ENCODE data around the gene CXCL8.

The CXCL8 gene

GRCh38 chr4:73705721-73706120 lies 34.6 kb upstream of the CXCL8 start:
- Histone ChIP-seq H3K36me3 (ENCODE audit: insufficient read depth, low read depth, low read length) (no peaks in the 10 kb centered on the region), H3K4me3 (ENCODE audit: low read length) (no peak overlapping the region), H3K4me1 (ENCODE audit: insufficient read depth, low read length) (peaks cover 15% of the 10 kb centered on the region), H3K9me3 (ENCODE audit: insufficient read depth, low read depth, low read length) (no peaks in the 10 kb centered on the region), H3K9ac (ENCODE audit: low read depth, low read length) (no peak overlapping the region), H3K27ac (ENCODE audit: low read length) (no peak overlapping the region), H3K27me3 (ENCODE audit: insufficient read depth, low read length) (no peaks in the 10 kb centered on the region)

DNA sequence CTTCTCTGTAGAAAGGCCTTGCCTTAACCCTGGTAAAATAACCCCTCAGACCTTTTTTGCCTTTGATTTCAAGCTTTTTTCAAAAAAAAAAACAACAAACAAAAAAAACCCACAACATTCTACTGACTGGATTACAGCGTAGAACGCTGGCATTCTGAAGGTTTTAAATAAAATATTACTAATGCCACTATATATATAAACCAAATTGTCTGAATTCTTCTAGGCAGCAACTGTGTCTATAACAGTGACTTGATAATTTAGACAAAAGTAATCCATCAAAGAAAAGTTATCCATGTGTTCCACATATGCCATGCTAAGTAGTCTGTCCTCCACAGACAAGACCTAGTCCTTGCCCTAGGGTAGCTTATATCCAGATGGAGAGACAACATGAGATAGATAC lies 33.6 kb upstream of the CXCL8 start:
- Histone ChIP-seq H3K27ac (ENCODE audit: low read length) (no peak overlapping the region), H3K27me3 (ENCODE audit: insufficient read depth, low read length) (no peaks in the 10 kb centered on the region), H3K9me3 (ENCODE audit: insufficient read depth, low read depth, low read length) (no peaks in the 10 kb centered on the region), H3K36me3 (ENCODE audit: insufficient read depth, low read depth, low read length) (no peaks in the 10 kb centered on the region), H3K4me1 (ENCODE audit: insufficient read depth, low read length) (peaks cover 15% of the 10 kb centered on the region), H3K4me3 (ENCODE audit: low read length) (no peak overlapping the region), H3K9ac (ENCODE audit: low read depth, low read length) (no peak overlapping the region)

- Histone ChIP-seq H3K27ac (ENCODE audit: low read length) (no peak overlapping the region), H3K4me1 (ENCODE audit: insufficient read depth, low read length) (peaks cover 15% of the 10 kb centered on the region)
Observed at GRCh38 chr4:73707269-73707875, 33.0 kb upstream of the CXCL8 start.

GRCh38 chr4:73707918-73708577 lies 32.3 kb upstream of the CXCL8 start:
- Histone ChIP-seq H3K4me1 (ENCODE audit: insufficient read depth, low read length) (peaks cover 15% of the 10 kb centered on the region), H3K27ac (ENCODE audit: low read length) (no peak overlapping the region)

More at GRCh38 chr4:73707269-73707875, 33.0 kb upstream of the CXCL8 start:
- no peaks in the 10 kb centered on the region for H3K27me3 ChIP-seq (ENCODE audit: insufficient read depth, low read length)
- H3K9me3 ChIP-seq (ENCODE audit: insufficient read depth, low read depth, low read length) = no peaks in the 10 kb centered on the region
- H3K4me3 ChIP-seq (ENCODE audit: low read length) = no peak overlapping the region
- no peaks in the 10 kb centered on the region for H3K36me3 ChIP-seq (ENCODE audit: insufficient read depth, low read depth, low read length)
- no peak overlapping the region for H3K9ac ChIP-seq (ENCODE audit: low read depth, low read length)

DNA sequence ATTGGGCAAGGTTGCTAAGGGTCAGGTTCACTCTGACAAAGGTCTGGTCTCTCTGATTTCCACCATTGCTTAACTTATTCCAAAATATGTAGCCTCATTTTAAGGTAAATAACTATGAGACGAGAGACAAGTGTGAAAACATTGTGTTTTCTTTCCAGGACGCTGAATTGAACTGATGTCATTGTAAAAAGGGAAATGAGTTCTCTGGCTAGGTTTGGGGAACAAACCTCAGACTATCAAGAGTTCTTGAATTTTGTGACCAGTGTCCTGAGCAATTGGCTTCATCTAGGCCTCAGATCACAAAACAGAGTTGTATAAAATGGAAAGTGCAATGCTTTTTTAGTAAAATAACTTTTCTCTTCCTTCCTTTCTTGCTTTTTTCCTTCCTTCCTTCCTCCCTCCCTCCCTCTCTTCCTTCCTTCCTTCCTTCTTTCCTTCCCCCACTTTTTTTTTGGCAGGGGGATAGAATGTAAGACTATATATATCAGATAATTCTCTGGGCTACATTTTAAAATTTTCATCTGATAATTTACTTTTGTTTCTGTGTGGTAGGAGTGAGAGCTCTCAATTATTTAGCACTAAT lies 30.8 kb upstream of the CXCL8 start:
- Histone ChIP-seq H3K9ac (ENCODE audit: low read depth, low read length) (no peak overlapping the region), H3K36me3 (ENCODE audit: insufficient read depth, low read depth, low read length) (no peaks in the 10 kb centered on the region), H3K27ac (ENCODE audit: low read length) (no peak overlapping the region), H3K9me3 (ENCODE audit: insufficient read depth, low read depth, low read length) (no peaks in the 10 kb centered on the region), H3K4me1 (ENCODE audit: insufficient read depth, low read length) (peaks cover 10% of the 10 kb centered on the region), H3K4me3 (ENCODE audit: low read length) (no peak overlapping the region), H3K27me3 (ENCODE audit: insufficient read depth, low read length) (no peaks in the 10 kb centered on the region)

More at GRCh38 chr4:73707918-73708577, 32.3 kb upstream of the CXCL8 start:
- Histone ChIP-seq H3K4me3 (ENCODE audit: low read length) (no peak overlapping the region), H3K36me3 (ENCODE audit: insufficient read depth, low read depth, low read length) (no peaks in the 10 kb centered on the region), H3K27me3 (ENCODE audit: insufficient read depth, low read length) (no peaks in the 10 kb centered on the region), H3K9ac (ENCODE audit: low read depth, low read length) (no peak overlapping the region), H3K9me3 (ENCODE audit: insufficient read depth, low read depth, low read length) (no peaks in the 10 kb centered on the region)

DNA sequence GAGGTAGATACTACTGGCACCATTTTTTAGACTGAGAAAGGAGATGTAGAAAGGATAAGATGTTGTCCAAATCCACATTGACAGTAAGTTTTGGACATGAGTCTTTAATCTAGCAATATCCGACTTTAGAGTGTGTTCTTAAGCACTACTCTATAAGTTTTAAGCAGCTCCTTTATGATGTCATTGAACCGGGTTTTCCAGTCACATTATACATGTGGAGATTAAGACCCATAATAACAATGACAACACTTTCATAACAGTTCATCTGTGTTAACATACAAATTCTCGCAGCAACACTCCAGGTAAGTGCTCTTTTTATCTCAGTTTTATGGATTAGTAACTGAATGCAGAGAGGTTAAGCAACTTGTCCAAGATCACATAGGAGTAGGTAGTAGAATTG lies 30.3 kb upstream of the CXCL8 start:
- H3K4me1 ChIP-seq (ENCODE audit: insufficient read depth, low read length) = peaks cover 8% of the 10 kb centered on the region
- H3K27ac ChIP-seq (ENCODE audit: low read length) = no peak overlapping the region

GRCh38 chr4:73711989-73712388 lies 28.4 kb upstream of the CXCL8 start:
- H3K4me1 ChIP-seq (ENCODE audit: insufficient read depth, low read length) = no peaks in the 10 kb centered on the region
- no peaks in the 10 kb centered on the region for H3K27me3 ChIP-seq (ENCODE audit: insufficient read depth, low read length)
- H3K9me3 ChIP-seq (ENCODE audit: insufficient read depth, low read depth, low read length) = no peaks in the 10 kb centered on the region

More for the DNA sequence above, 30.3 kb upstream of the CXCL8 start:
- no peaks in the 10 kb centered on the region for H3K9me3 ChIP-seq (ENCODE audit: insufficient read depth, low read depth, low read length)
- no peak overlapping the region for H3K4me3 ChIP-seq (ENCODE audit: low read length)
- H3K9ac ChIP-seq (ENCODE audit: low read depth, low read length) = no peak overlapping the region
- H3K27me3 ChIP-seq (ENCODE audit: insufficient read depth, low read length) = no peaks in the 10 kb centered on the region
- no peaks in the 10 kb centered on the region for H3K36me3 ChIP-seq (ENCODE audit: insufficient read depth, low read depth, low read length)

DNA sequence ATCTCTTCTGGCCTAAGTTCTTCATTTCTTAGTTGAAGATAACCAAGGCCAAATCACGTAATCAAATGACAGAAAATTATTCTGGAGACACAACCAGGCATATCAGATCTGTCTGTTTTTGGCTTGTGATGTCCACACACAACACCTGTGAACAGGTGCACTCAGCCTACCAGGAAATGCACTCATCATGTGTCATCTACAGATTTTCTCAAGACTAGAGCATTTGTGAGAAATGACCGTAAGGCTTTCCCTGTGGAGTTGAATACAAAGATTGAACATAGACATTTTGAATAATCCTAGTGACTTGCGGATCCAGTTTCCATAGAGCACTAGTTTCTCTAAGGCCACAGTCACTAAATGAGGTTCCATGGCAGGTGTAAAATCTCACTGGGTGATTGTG lies 26.7 kb upstream of the CXCL8 start:
- Histone ChIP-seq H3K9ac (ENCODE audit: low read depth, low read length) (no peak overlapping the region), H3K4me1 (ENCODE audit: insufficient read depth, low read length) (no peaks in the 10 kb centered on the region), H3K27me3 (ENCODE audit: insufficient read depth, low read length) (no peaks in the 10 kb centered on the region), H3K9me3 (ENCODE audit: insufficient read depth, low read depth, low read length) (no peaks in the 10 kb centered on the region), H3K4me3 (ENCODE audit: low read length) (no peak overlapping the region), H3K36me3 (ENCODE audit: insufficient read depth, low read depth, low read length) (no peaks in the 10 kb centered on the region), H3K27ac (ENCODE audit: low read length) (no peak overlapping the region)

More at GRCh38 chr4:73711989-73712388, 28.4 kb upstream of the CXCL8 start:
- Histone ChIP-seq H3K9ac (ENCODE audit: low read depth, low read length) (no peak overlapping the region), H3K36me3 (ENCODE audit: insufficient read depth, low read depth, low read length) (no peaks in the 10 kb centered on the region), H3K27ac (ENCODE audit: low read length) (no peak overlapping the region), H3K4me3 (ENCODE audit: low read length) (no peak overlapping the region)

- no peaks in the 10 kb centered on the region for H3K4me1 ChIP-seq (ENCODE audit: insufficient read depth, low read length)
- H3K36me3 ChIP-seq (ENCODE audit: insufficient read depth, low read depth, low read length) = no peaks in the 10 kb centered on the region
- H3K27ac ChIP-seq (ENCODE audit: low read length) = no peak overlapping the region
- no peaks in the 10 kb centered on the region for H3K27me3 ChIP-seq (ENCODE audit: insufficient read depth, low read length)
- H3K9ac ChIP-seq (ENCODE audit: low read depth, low read length) = no peak overlapping the region
- H3K4me3 ChIP-seq (ENCODE audit: low read length) = no peak overlapping the region
- H3K9me3 ChIP-seq (ENCODE audit: insufficient read depth, low read depth, low read length) = no peaks in the 10 kb centered on the region
Observed at GRCh38 chr4:73714647-73715046, 25.7 kb upstream of the CXCL8 start.

DNA sequence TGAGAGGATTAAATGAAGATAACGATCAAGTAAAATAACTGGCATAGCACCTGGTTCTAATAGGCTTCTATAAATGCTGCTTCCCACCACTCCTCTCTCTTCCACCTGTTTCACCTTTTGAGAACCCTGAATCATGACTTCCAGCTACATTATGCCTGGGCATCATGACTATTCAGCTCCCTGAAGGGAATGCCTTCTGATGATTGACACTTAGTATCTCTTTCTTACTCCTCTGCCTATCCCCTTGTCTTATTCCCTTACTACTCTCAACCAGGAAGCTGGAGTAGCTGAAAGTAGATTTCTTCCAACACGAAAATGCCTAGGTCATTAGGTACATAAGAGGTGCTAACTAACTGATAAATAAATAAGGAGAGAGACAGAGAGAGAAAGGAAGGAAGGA lies 24.7 kb upstream of the CXCL8 start:
- Histone ChIP-seq H3K9ac (ENCODE audit: low read depth, low read length) (no peak overlapping the region), H3K27ac (ENCODE audit: low read length) (no peak overlapping the region)

DNA sequence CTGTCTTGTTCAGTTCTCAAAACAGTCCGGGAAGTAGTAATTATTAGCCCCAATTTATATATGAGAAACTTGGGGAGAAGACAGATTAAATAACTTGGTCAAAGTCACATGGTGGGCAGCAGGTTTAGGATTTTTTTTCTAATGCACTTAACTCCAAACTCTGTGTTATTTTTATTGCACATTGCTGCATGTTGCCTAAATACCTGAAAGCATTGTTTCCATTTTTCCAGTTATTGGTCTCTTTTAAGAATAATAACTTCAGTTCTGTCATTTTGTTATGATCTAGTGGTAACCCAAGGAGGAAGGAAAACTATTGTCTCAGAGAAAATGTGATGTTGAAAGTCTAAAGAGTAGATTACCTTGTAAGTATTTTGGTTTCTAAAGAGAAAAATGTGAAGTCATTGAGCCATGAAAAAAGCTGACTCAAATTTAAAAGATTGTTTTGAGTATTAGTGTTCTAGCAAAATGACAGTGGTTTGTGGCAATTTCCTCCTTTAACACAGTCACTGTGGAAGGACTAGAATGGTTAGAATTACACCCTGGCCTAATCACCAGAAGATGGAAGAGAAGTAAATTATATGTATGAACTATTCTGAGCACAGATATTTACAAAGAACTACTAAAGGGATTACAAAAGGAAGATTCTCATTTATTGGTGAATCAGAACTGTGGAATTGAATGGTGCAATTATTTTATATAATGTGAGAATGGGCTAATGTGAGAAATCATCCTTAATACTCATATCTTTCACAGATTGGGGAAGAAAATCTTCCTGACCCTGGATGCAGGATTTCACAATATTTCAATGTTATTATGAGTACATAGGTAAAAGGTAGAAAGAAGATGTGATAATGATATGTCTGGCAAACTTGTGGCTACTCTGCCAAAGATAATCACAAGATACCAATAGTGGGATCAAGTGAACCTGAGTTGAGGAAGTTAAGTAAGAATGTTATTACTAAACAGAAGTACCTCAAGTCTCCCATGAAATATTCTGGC lies 21.7 kb upstream of the CXCL8 start:
- no peak overlapping the region for H3K4me3 ChIP-seq (ENCODE audit: low read length)
- H3K9me3 ChIP-seq (ENCODE audit: insufficient read depth, low read depth, low read length) = no peaks in the 10 kb centered on the region
- no peaks in the 10 kb centered on the region for H3K36me3 ChIP-seq (ENCODE audit: insufficient read depth, low read depth, low read length)
- H3K9ac ChIP-seq (ENCODE audit: low read depth, low read length) = no peak overlapping the region
- no peaks in the 10 kb centered on the region for H3K4me1 ChIP-seq (ENCODE audit: insufficient read depth, low read length)
- no peaks in the 10 kb centered on the region for H3K27me3 ChIP-seq (ENCODE audit: insufficient read depth, low read length)
- no peak overlapping the region for H3K27ac ChIP-seq (ENCODE audit: low read length)

More for the DNA sequence above, 24.7 kb upstream of the CXCL8 start:
- no peaks in the 10 kb centered on the region for H3K36me3 ChIP-seq (ENCODE audit: insufficient read depth, low read depth, low read length)
- H3K9me3 ChIP-seq (ENCODE audit: insufficient read depth, low read depth, low read length) = no peaks in the 10 kb centered on the region
- H3K4me1 ChIP-seq (ENCODE audit: insufficient read depth, low read length) = no peaks in the 10 kb centered on the region
- no peaks in the 10 kb centered on the region for H3K27me3 ChIP-seq (ENCODE audit: insufficient read depth, low read length)
- no peak overlapping the region for H3K4me3 ChIP-seq (ENCODE audit: low read length)
